Gastroesophageal sphincter (tissue), 4 donors: ENCODE results near the gene SPATC1L. TPM values are rescaled to one million over a fixed set of nuclear protein-coding genes. Genes with fewer than 3 reads are reported as not detected.
A peak's percentile ranks its signal among the peaks of the same experiment; 100 is the strongest.
"Not testable (repeated sequence)": the region's sequence is repeated elsewhere in the genome, so short reads cannot be mapped to it uniquely, and the experiment has no call there.

Experiments used
- ATAC-seq: fragments of 150-250 bp; one replicate; pipeline ENCODE4 v1.9.1; 2016; ENCODE audit warnings: mild to moderate bottlenecking, moderate library complexity
- H3K27ac ChIP-seq, 4 donors: fragments of 200-600 bp; sonication (generic) in 3 of 4; 1 replicate in 3 of 4; 2 replicates in 1 of 4; pipeline ENCODE4 v1.5.1; 2016 to 2019
- H3K27me3 ChIP-seq: fragments of 200-600 bp; sonication (generic); one replicate; pipeline ENCODE4 v1.5.1; 2019
- H3K36me3 ChIP-seq, 2 donors: fragments of 200-600 bp; sonication (generic); one replicate each; pipeline ENCODE4 v1.5.1; 2019; ENCODE audit warnings: control low read depth in 1 of 2
- H3K4me1 ChIP-seq, 3 donors: fragments of 200-600 bp; sonication (generic); 1 replicate in 2 of 3; 2 replicates in 1 of 3; pipeline ENCODE4 v1.5.1; 2016 to 2019; ENCODE audit warnings: control low read depth in 2 of 3
- H3K4me3 ChIP-seq, 2 donors: fragments of 200-600 bp; sonication (generic); one replicate each; pipeline ENCODE4 v1.5.1; 2019; ENCODE audit warnings: mild to moderate bottlenecking in 1 of 2, moderate library complexity in 1 of 2
- H3K9me3 ChIP-seq, 3 donors: fragments of 200-600 bp; sonication (generic); one replicate each; pipeline ENCODE4 v1.5.1; 2017 to 2019; ENCODE audit warnings: control low read depth in 2 of 3
- EP300 ChIP-seq: sonication (generic); formaldehyde crosslinking; IDR thresholded peaks from one replicate; pipeline ENCODE4 v1.6.1; 2017; ENCODE audit warnings: antibody characterized with exemption, mild to moderate bottlenecking
- POLR2A ChIP-seq, 2 donors: fragments of 450-650 bp; IDR thresholded peaks; one replicate each; pipeline ENCODE4 v1.6.1; 2017; ENCODE audit warnings: antibody characterized with exemption in 2 of 2, mild to moderate bottlenecking in 2 of 2, moderate library complexity in 1 of 2
- POLR2AphosphoS5 ChIP-seq: sonication (generic); formaldehyde crosslinking; IDR thresholded peaks from one replicate; pipeline ENCODE4 v1.6.1; 2017; ENCODE audit warnings: antibody characterized with exemption
- WGBS, 2 donors: methylation state at CpG; one replicate each; pipeline ENCODE4 v1.1.5; 2018; ENCODE audit warnings: low coverage in 1 of 2; 5-methylcytosine and 5-hydroxymethylcytosine counted together
- total RNA-seq, 4 donors: library from RNA; depleted of rRNA; stranded (reverse); fragments of >200 nt; gene quantifications; one replicate each; pipeline ENCODE4 v1.1.0, GENCODE V29; 2016
- TF ChIP-seq, protein P1 (sequence below), 4 experiments: fragments of 200-600 bp in 2 of 4; fragments of 450-650 bp in 2 of 4; sonication (generic) in 1 of 4; IDR thresholded peaks; one replicate each; pipeline ENCODE4 v1.5.1; 2017 to 2019; ENCODE audit warnings: antibody characterized with exemption in 4 of 4, mild to moderate bottlenecking in 2 of 4, moderate library complexity in 2 of 4

SPATC1L gene
- total RNA-seq, 4 donors from 2014 or later = 0.54 to 20.4 (median 7.9) TPM

DNA sequence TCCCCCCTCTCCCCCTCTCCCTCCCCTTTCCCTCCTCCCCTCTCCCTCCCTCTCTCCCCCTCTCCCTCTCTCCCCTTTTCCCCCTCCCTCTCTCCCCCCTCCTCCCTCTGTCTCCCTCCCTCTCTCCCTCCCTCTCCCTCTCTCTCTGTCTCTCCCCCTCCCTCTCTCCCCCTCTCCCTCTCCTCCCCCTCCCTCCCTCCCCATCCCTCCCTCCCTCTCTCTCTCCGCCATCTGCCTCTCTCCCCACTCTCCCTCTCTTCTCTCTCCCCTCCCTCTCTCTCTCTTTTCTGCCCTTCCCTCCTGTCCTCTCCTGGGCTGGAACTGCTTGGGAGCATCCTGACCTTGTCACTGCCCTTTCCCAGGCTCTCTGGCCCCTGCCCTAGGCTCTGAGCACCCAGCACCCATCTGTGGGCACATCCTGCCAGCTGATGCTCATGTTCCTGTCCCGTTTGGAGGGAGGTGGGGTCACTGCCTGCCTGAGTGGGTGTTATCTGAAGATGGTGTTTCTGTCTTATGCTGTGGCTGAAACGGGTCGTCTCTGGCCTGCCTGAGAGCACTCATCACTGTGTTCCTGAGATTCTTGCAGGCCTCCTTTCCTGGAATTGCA lies 39.7 kb downstream of the SPATC1L start:
- H3K4me3 ChIP-seq = no peak overlapping the region
- no peak for ATAC-seq

GRCh38 chr21:46142582-46143473 lies 41.4 kb downstream of the SPATC1L start:
- H3K4me3 ChIP-seq = no peak overlapping the region
- H3K27ac ChIP-seq = peak overlapping the region in 1 of 4 donors; percentile 77
- H3K36me3 ChIP-seq = no peaks in the 10 kb centered on the region
- no peaks in the 10 kb centered on the region for H3K9me3 ChIP-seq
- TF ChIP-seq, protein P1, sequence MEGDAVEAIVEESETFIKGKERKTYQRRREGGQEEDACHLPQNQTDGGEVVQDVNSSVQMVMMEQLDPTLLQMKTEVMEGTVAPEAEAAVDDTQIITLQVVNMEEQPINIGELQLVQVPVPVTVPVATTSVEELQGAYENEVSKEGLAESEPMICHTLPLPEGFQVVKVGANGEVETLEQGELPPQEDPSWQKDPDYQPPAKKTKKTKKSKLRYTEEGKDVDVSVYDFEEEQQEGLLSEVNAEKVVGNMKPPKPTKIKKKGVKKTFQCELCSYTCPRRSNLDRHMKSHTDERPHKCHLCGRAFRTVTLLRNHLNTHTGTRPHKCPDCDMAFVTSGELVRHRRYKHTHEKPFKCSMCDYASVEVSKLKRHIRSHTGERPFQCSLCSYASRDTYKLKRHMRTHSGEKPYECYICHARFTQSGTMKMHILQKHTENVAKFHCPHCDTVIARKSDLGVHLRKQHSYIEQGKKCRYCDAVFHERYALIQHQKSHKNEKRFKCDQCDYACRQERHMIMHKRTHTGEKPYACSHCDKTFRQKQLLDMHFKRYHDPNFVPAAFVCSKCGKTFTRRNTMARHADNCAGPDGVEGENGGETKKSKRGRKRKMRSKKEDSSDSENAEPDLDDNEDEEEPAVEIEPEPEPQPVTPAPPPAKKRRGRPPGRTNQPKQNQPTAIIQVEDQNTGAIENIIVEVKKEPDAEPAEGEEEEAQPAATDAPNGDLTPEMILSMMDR (IDR thresholded peaks at IDR 0.05) = no peak
- no peak for ATAC-seq
- peaks cover 6% of the 10 kb centered on the region for H3K27me3 ChIP-seq
- WGBS, 2 donors = 75 to 83% methylated on average over 12 to 17 of the region's 21 CpGs
- H3K4me1 ChIP-seq = peaks cover 0 to 17% (median 3%) of the 10 kb centered on the region in 3 donors

More for the DNA sequence above, 39.7 kb downstream of the SPATC1L start:
- 0% methylated on average over 1 of the region's 4 CpGs for WGBS, 2 donors
- Histone ChIP-seq H3K36me3 (no peaks in the 10 kb centered on the region), H3K4me1 (peaks cover 0 to 17% (median 3%) of the 10 kb centered on the region in 3 donors), H3K27ac (peak overlapping the region in 1 of 4 donors; percentile 77), H3K27me3 (peaks cover 4% of the 10 kb centered on the region), H3K9me3 (no peaks in the 10 kb centered on the region)
- TF ChIP-seq, protein P1 (IDR thresholded peaks at IDR 0.05) = no peak
- TF ChIP-seq POLR2A (IDR thresholded peaks at IDR 0.05) (no peak), EP300 (no peak), POLR2AphosphoS5 (no peak)

- no peak for ATAC-seq
- peaks cover 6% of the 10 kb centered on the region for H3K27me3 ChIP-seq
- WGBS, 2 donors = 91% methylated on average over 18 to 30 of the region's 45 CpGs
- TF ChIP-seq POLR2A (IDR thresholded peaks at IDR 0.05) (no peak), POLR2AphosphoS5 (no peak), EP300 (no peak)
- TF ChIP-seq, protein P1 (IDR thresholded peaks at IDR 0.05) = no peak
- H3K4me1 ChIP-seq = peaks cover 0 to 18% (median 3%) of the 10 kb centered on the region in 3 donors
- H3K4me3 ChIP-seq = no peak overlapping the region
- no peaks in the 10 kb centered on the region for H3K9me3 ChIP-seq
- no peak overlapping the region for H3K27ac ChIP-seq
- H3K36me3 ChIP-seq = no peaks in the 10 kb centered on the region
These were observed 42.3 kb downstream of the SPATC1L start for GRCh38 chr21:46141767-46142581.

GRCh38 chr21:46140352-46141003 lies 43.8 kb downstream of the SPATC1L start:
- WGBS, 2 donors = 34 to 55% methylated on average over 16 to 18 of the region's 29 CpGs
- ATAC-seq, H3K4me3 ChIP-seq, H3K9me3 ChIP-seq, H3K27me3 ChIP-seq, H3K36me3 ChIP-seq: not testable (repeated sequence)
- H3K27ac ChIP-seq = peak overlapping the region in 2 of 4 donors; percentile 17 to 19
- peaks cover 0 to 29% (median 3%) of the 10 kb centered on the region in 3 donors for H3K4me1 ChIP-seq

DNA sequence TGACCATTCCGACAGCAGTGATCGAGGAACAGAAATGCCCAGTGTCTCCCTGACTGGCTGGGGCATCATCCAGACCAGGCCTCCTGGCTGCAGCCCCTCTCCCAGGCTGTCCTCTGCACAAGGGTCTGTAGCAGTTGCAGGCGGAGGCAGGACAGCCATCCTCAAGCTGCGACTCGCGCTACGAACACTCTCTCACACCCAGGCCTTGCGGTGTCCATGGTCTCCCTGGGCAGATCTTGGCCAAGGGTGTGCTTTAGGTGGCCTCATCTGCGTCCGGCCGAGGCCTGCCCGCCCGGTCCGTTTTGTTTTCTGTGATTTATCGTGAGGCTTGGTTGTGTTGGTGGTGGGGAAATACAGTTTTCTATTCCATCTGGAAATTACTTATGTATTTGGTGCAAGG lies 44.6 kb downstream of the SPATC1L start:
- peaks cover 6% of the 10 kb centered on the region for H3K27me3 ChIP-seq
- no peak overlapping the region for H3K4me3 ChIP-seq
- WGBS, 2 donors = 88 to 96% methylated on average over 4 to 13 of the region's 15 CpGs
- H3K9me3 ChIP-seq = no peaks in the 10 kb centered on the region
- H3K36me3 ChIP-seq = no peaks in the 10 kb centered on the region
- peaks cover 0 to 29% (median 3%) of the 10 kb centered on the region in 3 donors for H3K4me1 ChIP-seq
- TF ChIP-seq EP300 = no peak
- TF ChIP-seq, protein P1 (IDR thresholded peaks at IDR 0.05) = no peak
- no peak for TF ChIP-seq POLR2A (IDR thresholded peaks at IDR 0.05)
- TF ChIP-seq POLR2AphosphoS5 = no peak
- H3K27ac ChIP-seq = no peak overlapping the region
- ATAC-seq = no peak
